HFFc6 (cell line): ENCODE results near the gene ACTL9. TPM values are rescaled to one million over a fixed set of nuclear protein-coding genes. Genes with fewer than 3 reads are reported as not detected.

Experiments used
- DNase-seq: peaks from one replicate; pipeline ENCODE4 v3.0.0-alpha.2; 2018
- H3K27ac Mint-ChIP-seq: 2 replicates; pipeline ENCODE4 v1.8.0; 2020; ENCODE audit warnings: mild to moderate bottlenecking, mixed read lengths
- H3K27me3 Mint-ChIP-seq: 2 replicates; pipeline ENCODE4 v1.8.0; 2021; ENCODE audit warnings: mild to moderate bottlenecking, moderate library complexity, mixed read lengths; ENCODE audit not compliant: insufficient read depth
- H3K36me3 Mint-ChIP-seq: 2 replicates; pipeline ENCODE4 v1.8.0; 2021; ENCODE audit warnings: low read depth, mixed read lengths
- H3K4me1 Mint-ChIP-seq: 2 replicates; pipeline ENCODE4 v1.8.0; 2020; ENCODE audit warnings: low read depth, mixed read lengths
- H3K4me3 Mint-ChIP-seq: 2 replicates; pipeline ENCODE4 v1.8.0; 2020; ENCODE audit warnings: mild to moderate bottlenecking, moderate library complexity, mixed read lengths
- H3K9me3 Mint-ChIP-seq: 2 replicates; pipeline ENCODE4 v1.8.0; 2020; ENCODE audit warnings: mild to moderate bottlenecking, mixed read lengths
- CTCF ChIP-seq: fragments of 200-600 bp; sonication (generic); IDR thresholded peaks from 2 replicates; pipeline ENCODE4 v1.5.0; 2021; ENCODE audit warnings: antibody characterized with exemption, mild to moderate bottlenecking
- total RNA-seq, 6 experiments: library from RNA; stranded (reverse); fragmentation: NEBNext Ultra II Directional; extraction: Animal tissue kit (Norgen Biotek cat#: 25700); gene quantifications; 2 replicates in 1 of 6; 3 replicates in 5 of 6; pipeline ENCODE4 v1.2.3, GENCODE V29; 2021

Gene ACTL9
- total RNA-seq, 6 experiments from 2014 or later = not detected

- no peak for DNase-seq
- Mint-ChIP-seq H3K27me3 (peaks cover 5% of the 10 kb centered on the region), H3K27ac (no peak overlapping the region), H3K4me1 (no peaks in the 10 kb centered on the region), H3K4me3 (no peak overlapping the region), H3K36me3 (no peaks in the 10 kb centered on the region), H3K9me3 (peaks cover 8% of the 10 kb centered on the region; the same call in 1 of the 2 replicates)
- TF ChIP-seq CTCF = no peak
These were observed 34.5 kb downstream of the ACTL9 start for GRCh38 chr19:8663920-8664670.

- Mint-ChIP-seq H3K36me3 (no peaks in the 10 kb centered on the region), H3K27me3 (peaks cover 12% of the 10 kb centered on the region), H3K27ac (no peak overlapping the region), H3K4me3 (no peak overlapping the region), H3K9me3 (peaks cover 8% of the 10 kb centered on the region; the same call in 1 of the 2 replicates), H3K4me1 (no peaks in the 10 kb centered on the region)
- DNase-seq = no peak
- TF ChIP-seq CTCF = no peak
These were observed 36.3 kb downstream of the ACTL9 start for GRCh38 chr19:8662263-8662662.

GRCh38 chr19:8659905-8660304 lies 38.7 kb downstream of the ACTL9 start:
- Mint-ChIP-seq H3K27me3 (peaks cover 14% of the 10 kb centered on the region), H3K9me3 (peaks cover 5% of the 10 kb centered on the region; the same call in 1 of the 2 replicates), H3K4me1 (no peaks in the 10 kb centered on the region), H3K36me3 (no peaks in the 10 kb centered on the region), H3K4me3 (no peak overlapping the region), H3K27ac (no peak overlapping the region)
- DNase-seq = no peak
- no peak for TF ChIP-seq CTCF

GRCh38 chr19:8657869-8658268 lies 40.7 kb downstream of the ACTL9 start:
- H3K36me3 Mint-ChIP-seq = no peaks in the 10 kb centered on the region
- no peaks in the 10 kb centered on the region for H3K4me1 Mint-ChIP-seq
- no peak overlapping the region for H3K4me3 Mint-ChIP-seq
- DNase-seq = no peak
- TF ChIP-seq CTCF = no peak
- H3K27ac Mint-ChIP-seq = no peak overlapping the region
- H3K27me3 Mint-ChIP-seq = peaks cover 15% of the 10 kb centered on the region
- peaks cover 5% of the 10 kb centered on the region; the same call in 1 of the 2 replicates for H3K9me3 Mint-ChIP-seq

GRCh38 chr19:8655340-8655709 lies 43.3 kb downstream of the ACTL9 start:
- Mint-ChIP-seq H3K27ac (no peak overlapping the region), H3K4me1 (no peaks in the 10 kb centered on the region), H3K36me3 (no peaks in the 10 kb centered on the region), H3K4me3 (no peak overlapping the region), H3K27me3 (peaks cover 22% of the 10 kb centered on the region), H3K9me3 (no peaks in the 10 kb centered on the region)
- DNase-seq = no peak
- no peak for TF ChIP-seq CTCF
